MCF 10A (cell line): ENCODE data around the gene CENPA. TPM values are rescaled to one million over a fixed set of nuclear protein-coding genes. Genes with fewer than 3 reads are reported as not detected.

Experiments used
- BruUV-seq: library from RNA; stranded (reverse); fragments of 400-500 nt; replicated peaks from 2 replicates; lab custom pipeline; 2021; lab: Mats Ljungman, UMichigan
- CTCF ChIA-PET: fragments of 300-600 bp; sonication (Branson Sonifier 250); formaldehyde crosslinking; extraction: SDS; loops from one replicate; lab custom pipeline; 2021; ENCODE audit warnings: antibody characterized with exemption, inconsistent platforms; lab: Yijun Ruan, JAX
- POLR2A ChIA-PET: fragments of 300-600, 350-650 bp; sonication (Branson Sonifier 250); formaldehyde crosslinking; extraction: SDS; loops from one replicate; lab custom pipeline; 2020; ENCODE audit warnings: antibody characterized with exemption, inconsistent platforms; lab: Yijun Ruan, JAX
- DNase-seq: peaks from one replicate; pipeline ENCODE4 v3.0.0-alpha.2; 2018; ENCODE audit not compliant: unreplicated experiment
- H3K27ac Mint-ChIP-seq: one replicate; pipeline ENCODE4 v1.8.0; 2022; ENCODE audit warnings: mild to moderate bottlenecking, low read depth, mixed read lengths; ENCODE audit not compliant: unreplicated experiment
- H3K27me3 Mint-ChIP-seq: one replicate; pipeline ENCODE4 v1.8.0; 2022; ENCODE audit warnings: mixed read lengths; ENCODE audit not compliant: insufficient read depth, unreplicated experiment
- H3K36me3 Mint-ChIP-seq: one replicate; pipeline ENCODE4 v1.8.0; 2022; ENCODE audit warnings: mild to moderate bottlenecking, moderate library complexity, mixed read lengths; ENCODE audit not compliant: insufficient read depth, unreplicated experiment
- H3K4me1 Mint-ChIP-seq: one replicate; pipeline ENCODE4 v1.8.0; 2022; ENCODE audit warnings: mixed read lengths; ENCODE audit not compliant: insufficient read depth, unreplicated experiment
- H3K4me3 Mint-ChIP-seq: one replicate; pipeline ENCODE4 v1.8.0; 2022; ENCODE audit warnings: mild to moderate bottlenecking, moderate library complexity, mixed read lengths; ENCODE audit not compliant: unreplicated experiment
- H3K9me3 Mint-ChIP-seq: one replicate; pipeline ENCODE4 v1.8.0; 2022; ENCODE audit warnings: mixed read lengths; ENCODE audit not compliant: unreplicated experiment
- CTCF ChIP-seq: fragments of 200-600 bp; IDR thresholded peaks from one replicate; pipeline ENCODE4 v1.8.0; 2022; ENCODE audit warnings: antibody characterized with exemption, mild to moderate bottlenecking; ENCODE audit not compliant: unreplicated experiment
- intact Hi-C: fragments of 100-400 bp; cut with micrococcal nuclease; formaldehyde crosslinking; loops from 2 replicates; pipeline ENCODE4 v1.14.1; 2022
- total RNA-seq: library from RNA; stranded (reverse); gene quantifications from 2 replicates; pipeline ENCODE4 v1.2.3, GENCODE V29; 2022

Gene CENPA
- total RNA-seq, 1 experiment from 2014 or later, result 35.1 TPM

- BruUV-seq, result no TSS peak
- Mint-ChIP-seq H3K4me3 (no peak overlapping the region), H3K27ac (no peak overlapping the region), H3K4me1 (no peaks in the 10 kb centered on the region), H3K27me3 (peaks cover 53% of the 10 kb centered on the region), H3K9me3 (no peaks in the 10 kb centered on the region), H3K36me3 (no peaks in the 10 kb centered on the region)
- peak; percentile 45 for DNase-seq
- CTCF ChIA-PET, result interaction anchor here (1.0 kb wide), 1 partner anchor 126 kb away, joined by 5 read pairs; no protein-coding TSS in a partner anchor
- no peak for TF ChIP-seq CTCF
- POLR2A ChIA-PET, result interaction anchor here (0.8 kb wide), 1 partner anchor 56 kb away, joined by 3 read pairs; no protein-coding TSS in a partner anchor
- intact Hi-C loops, result no loop called here
Observed at GRCh38 chr2:26816893-26817292, 31.0 kb downstream of the CENPA start.

GRCh38 chr2:26818255-26818654, 32.4 kb downstream of the CENPA start:
- CTCF ChIA-PET, result interaction anchor here (0.6 kb wide), 1 partner anchor 15 kb away, joined by 3 read pairs; no protein-coding TSS in a partner anchor
- TF ChIP-seq CTCF, result no peak
- Mint-ChIP-seq H3K36me3 (no peaks in the 10 kb centered on the region), H3K27ac (no peak overlapping the region), H3K9me3 (no peaks in the 10 kb centered on the region), H3K27me3 (peaks cover 39% of the 10 kb centered on the region), H3K4me1 (no peaks in the 10 kb centered on the region), H3K4me3 (no peak overlapping the region)
- BruUV-seq, result no TSS peak
- POLR2A ChIA-PET, result no interaction called here
- intact Hi-C loops, result no loop called here
- DNase-seq, result no peak

- H3K9me3 Mint-ChIP-seq, result no peaks in the 10 kb centered on the region
- no peaks in the 10 kb centered on the region for H3K36me3 Mint-ChIP-seq
- ChIA-PET CTCF (no interaction called here), POLR2A (no interaction called here)
- no peaks in the 10 kb centered on the region for H3K4me1 Mint-ChIP-seq
- intact Hi-C loops, result no loop called here
- TF ChIP-seq CTCF, result no peak
- H3K27me3 Mint-ChIP-seq, result peaks cover 32% of the 10 kb centered on the region
- no peak overlapping the region for H3K27ac Mint-ChIP-seq
- DNase-seq, result no peak
- no peak overlapping the region for H3K4me3 Mint-ChIP-seq
- BruUV-seq, result no TSS peak
Observed at GRCh38 chr2:26818972-26819371, 33.1 kb downstream of the CENPA start.

- no TSS peak for BruUV-seq
Observed at GRCh38 chr2:26820932-26821331, 35.1 kb downstream of the CENPA start.

More at GRCh38 chr2:26820932-26821331, 35.1 kb downstream of the CENPA start:
- Mint-ChIP-seq H3K27me3 (peaks cover 32% of the 10 kb centered on the region), H3K36me3 (no peaks in the 10 kb centered on the region), H3K4me1 (no peaks in the 10 kb centered on the region), H3K4me3 (no peak overlapping the region), H3K9me3 (no peaks in the 10 kb centered on the region), H3K27ac (no peak overlapping the region)
- DNase-seq, result no peak
- intact Hi-C loops, result no loop called here
- no peak for TF ChIP-seq CTCF
- POLR2A ChIA-PET, result no interaction called here
- CTCF ChIA-PET, result interaction anchor here (0.6 to 1.3 kb wide), 3 partner anchors 19 to 59 kb away, joined by 3 to 4 read pairs (median 3); no protein-coding TSS in a partner anchor
